Hematopoietic multipotent progenitor cell treated with erythropoietin and hydrocortisone succinate and interleukin-3 and kit ligand, for 4 days (in vitro differentiated cells): Measurements from ENCODE around the gene WBP1.
A peak's percentile ranks its signal among the peaks of the same experiment; 100 is the strongest.
"Not testable (repeated sequence)": the region's sequence is repeated elsewhere in the genome, so short reads cannot be mapped to it uniquely, and the experiment has no call there.

ENCODE experiments used
- DNase-seq: peaks from one replicate; pipeline ENCODE4 v3.0.0-alpha.2; 2015

The WBP1 gene

DNA sequence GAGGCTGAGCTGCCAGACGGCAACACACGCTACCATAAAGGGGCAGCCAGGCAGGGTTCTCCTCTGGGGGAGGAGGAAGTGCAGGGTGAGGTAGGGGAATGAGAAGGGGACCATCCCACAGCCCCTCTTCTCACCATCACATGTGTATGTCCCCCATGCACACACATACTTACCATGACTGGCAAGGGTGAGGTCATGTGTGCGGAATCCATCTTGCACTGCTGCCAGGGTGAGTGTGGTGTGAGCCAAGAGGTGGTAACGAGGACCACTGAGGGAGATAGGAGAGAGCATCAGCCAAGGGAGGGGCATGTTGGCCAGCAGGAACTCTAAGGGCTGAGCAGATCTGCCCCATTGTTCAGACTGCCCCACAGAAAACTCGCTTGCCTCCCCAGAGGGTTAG is 29.6 kb upstream of the WBP1 start:
- no peak for DNase-seq

DNA sequence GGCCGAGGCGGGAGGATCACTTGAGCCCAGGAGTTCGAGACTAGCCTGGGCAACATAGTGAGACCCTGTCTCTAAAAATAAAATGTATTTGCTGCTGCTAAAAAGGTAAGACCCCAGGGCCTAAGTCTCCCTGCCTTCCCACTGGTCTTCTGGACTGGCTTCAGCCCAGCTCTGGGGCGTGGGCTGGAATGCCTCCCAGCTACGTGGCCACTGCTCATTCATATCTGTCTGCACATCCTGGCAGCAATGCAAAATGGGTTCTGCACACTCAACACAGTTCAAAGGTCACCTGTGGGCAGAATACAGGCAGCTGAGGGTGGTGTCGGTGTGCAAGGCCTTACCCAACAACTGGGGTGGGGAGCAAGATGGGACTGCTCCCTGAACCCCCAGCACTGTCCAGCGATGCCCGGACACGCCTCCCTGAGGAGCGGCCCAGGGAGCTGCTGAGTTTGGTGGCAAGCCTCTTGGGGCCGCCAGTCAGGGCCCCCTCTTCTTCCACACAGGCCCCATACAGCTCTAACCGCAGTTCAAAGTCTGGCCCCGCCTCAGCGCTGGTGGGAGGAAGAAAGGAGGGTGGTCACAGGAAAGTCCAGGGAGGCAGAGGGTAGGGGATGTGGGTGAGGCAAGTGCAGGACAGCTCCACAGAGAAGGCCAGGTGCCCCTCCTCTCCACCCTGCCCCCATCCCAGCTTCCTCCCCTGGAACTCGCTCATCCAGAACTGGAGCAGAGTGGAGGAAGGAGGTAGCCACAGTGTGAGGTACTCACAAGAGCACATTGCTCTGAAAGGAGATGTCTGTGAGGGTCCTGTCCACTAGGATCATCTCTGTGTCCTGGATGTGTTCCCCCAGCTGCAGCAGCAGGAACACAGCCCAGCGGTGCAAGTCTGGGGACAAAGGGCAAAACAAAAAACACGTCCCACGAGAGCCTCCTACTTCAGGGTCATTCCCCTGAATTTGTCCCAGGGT is 28.5 kb upstream of the WBP1 start:
- DNase-seq = no peak

GRCh38 chr2:74430502-74430901 is 27.7 kb upstream of the WBP1 start:
- DNase-seq = no peak

GRCh38 chr2:74436111-74436805 is 22.0 kb upstream of the WBP1 start:
- DNase-seq = no peak

DNA sequence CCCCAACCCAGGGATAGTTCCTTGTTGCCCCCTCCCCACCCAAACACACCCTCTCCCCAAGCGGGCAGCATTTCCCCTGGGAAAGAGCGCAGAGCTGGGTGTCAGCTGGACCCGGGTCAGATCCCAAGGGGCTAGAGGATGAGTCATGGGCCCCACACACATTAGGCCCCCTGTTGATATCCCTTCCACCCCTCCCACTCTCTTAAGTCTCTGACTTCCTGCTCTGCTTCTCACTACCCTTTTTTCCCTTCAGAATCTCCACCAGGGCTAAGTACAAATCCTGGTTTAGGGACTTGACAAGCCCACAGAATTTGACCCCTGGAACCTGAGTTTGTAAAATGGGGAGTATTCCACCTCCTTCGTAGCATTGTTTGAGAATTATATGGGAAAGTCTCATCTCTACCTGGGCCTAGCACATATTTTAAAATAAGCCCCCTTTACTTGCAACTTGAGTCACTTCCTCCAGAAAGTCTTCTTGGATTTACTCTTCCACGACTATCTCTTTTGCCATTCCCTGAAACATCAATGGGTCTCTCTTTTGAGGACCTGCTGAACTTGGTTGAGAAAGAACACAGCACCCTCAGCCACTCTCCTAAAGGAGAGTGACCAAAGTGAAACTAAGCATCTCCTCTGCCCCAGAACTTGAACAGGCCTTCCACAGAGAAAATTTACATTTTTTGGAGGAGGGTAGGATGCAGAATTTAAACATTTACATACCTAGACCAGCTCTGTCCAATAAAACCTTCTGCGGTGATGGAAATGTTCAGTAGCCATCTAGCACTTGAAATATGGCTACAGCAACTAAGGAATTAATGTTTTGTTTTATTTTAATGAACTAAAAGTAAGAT is 21.2 kb upstream of the WBP1 start:
- DNase-seq = no peak

DNA sequence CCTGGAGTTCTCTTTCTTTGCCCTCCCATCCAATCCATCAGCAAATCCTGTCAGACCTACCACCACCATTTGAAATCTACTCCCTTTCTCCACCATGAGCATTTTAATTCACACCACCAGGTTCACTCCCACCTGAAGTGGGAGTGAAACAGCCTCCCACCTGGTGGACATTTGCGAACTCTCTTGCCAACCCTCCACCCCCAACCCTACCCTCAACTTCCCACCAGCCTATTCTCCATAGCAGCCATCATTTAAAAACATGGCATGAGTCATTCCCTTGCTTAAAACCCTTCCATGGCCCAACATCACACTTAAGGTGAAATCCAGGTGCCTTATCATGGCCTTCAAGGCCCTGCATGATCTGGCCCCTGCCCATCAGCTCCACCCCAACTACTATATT is 20.0 kb upstream of the WBP1 start:
- DNase-seq = no peak

GRCh38 chr2:74439373-74439772 is 18.9 kb upstream of the WBP1 start:
- DNase-seq = no peak

DNA sequence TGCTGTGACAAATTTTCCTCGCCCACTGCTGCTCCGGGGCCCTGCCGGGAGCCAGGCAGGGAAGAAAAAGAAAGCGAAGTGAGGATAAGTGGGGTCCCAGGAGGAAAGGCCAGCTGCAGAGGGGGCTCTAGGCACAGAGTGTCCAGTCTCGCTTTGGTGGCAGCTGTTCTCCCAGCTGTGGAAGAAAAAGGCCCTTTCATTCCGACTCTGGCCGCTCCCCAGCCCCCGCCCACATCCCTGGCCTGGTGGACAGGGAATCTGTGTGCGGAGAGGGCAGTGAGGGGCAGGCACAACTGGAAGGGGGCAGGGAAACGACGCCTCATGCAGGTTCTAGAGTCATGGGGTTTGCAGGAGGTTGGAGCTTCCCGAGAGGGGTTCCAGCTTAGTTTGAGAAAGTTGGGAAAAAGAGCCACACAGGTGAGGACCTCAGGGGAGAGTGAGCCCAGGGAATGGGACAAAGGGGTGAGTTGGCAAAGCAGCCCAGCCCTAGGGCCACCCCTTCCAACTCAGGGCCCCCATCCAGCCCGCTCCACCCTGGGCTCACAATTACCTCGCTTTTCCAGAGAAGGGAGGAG is 18.3 kb upstream of the WBP1 start:
- no peak for DNase-seq

DNA sequence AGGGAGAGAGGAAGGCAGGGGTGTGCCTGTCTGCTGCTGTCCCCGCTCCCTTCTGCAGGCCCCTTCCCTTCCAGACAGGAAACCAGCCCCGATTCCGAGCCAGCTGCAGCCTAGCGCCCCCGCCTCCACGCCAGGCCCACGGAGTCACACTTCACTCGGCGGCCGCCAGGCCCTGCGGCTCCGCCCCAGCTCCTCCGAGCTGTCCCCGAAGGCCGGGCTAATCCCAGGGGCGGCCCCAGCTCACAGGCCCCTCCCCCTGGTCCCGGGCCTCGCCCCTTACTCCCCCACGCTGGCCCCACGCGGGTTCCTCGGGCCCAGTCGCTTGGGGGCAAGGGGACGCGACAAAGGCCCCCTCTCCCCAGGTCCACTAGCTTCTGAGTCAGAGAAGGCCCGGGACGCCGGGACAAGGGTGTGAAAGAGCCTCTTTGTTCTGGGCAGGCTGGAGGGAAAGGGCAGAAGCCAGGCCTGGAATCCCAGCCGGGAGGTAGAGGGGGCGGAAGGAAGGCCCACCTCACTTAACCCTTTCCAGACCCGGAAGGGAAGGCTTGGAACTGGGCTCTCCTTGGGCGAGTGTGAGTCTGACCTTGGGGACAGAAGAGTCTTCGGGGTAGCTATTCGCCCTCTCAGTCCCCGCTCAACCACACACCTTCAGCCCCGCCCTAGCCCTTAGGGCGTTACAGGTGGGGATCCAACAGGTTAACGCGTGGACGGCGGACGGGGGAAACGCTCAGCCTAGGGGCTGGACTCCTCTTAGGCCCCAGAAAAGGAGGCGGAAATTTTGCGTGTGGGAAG is 17.7 kb upstream of the WBP1 start:
- peak; percentile 84 for DNase-seq

GRCh38 chr2:74441170-74441689 is 17.0 kb upstream of the WBP1 start:
- peak; percentile 28 for DNase-seq

GRCh38 chr2:74441690-74442482 is 16.4 kb upstream of the WBP1 start, which contains the start of gene RTKN:
Gene RTKN, minus strand, starts transcription at chr2:74441937. Its CDS starts 121 bp downstream, at chr2:74441816.
- DNase-seq = no peak

GRCh38 chr2:74442483-74443297 is 15.5 kb upstream of the WBP1 start:
- not testable (repeated sequence) for DNase-seq

- no peak for DNase-seq
Measured at GRCh38 chr2:74444498-74445318, 13.5 kb upstream of the WBP1 start.

DNA sequence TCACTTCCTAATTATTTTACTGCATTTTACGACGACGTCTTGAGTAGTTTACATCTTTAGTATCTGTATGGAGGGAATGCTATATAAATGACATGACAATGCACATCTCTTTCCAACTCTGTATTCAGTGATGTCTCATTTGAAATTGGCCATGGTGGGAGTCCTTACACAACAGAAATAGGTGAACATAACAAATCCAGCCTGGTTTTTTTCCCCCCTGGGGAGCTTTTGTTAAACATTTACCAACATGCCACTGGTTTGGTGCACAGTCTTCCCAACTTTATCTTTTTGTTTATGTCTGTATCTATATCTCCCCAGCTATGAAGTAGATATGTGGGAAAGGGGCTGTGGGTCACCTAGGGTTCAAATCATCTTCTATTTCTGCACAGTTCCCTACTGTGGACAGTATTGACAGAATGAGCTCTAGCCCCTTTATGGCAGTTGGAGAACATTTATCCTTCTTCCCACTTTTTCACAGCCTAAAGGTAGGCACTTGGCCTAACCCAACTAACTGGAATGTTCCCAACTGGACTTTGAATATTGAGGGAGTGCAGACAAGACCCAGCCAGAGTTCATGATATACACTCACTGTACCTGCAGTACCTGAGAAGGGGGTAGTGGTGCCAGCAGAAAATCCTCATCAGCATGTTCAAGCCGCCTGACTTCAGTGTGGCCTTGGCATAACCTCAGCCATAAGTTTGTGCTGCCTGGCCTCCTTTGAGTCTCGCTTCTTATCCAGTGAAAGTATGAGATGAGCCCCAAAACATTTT is 10.8 kb upstream of the WBP1 start:
- DNase-seq = no peak

GRCh38 chr2:74448771-74449170 is 9.5 kb upstream of the WBP1 start:
- no peak for DNase-seq

GRCh38 chr2:74450570-74451190 is 7.6 kb upstream of the WBP1 start:
- no peak for DNase-seq

- DNase-seq = peak; percentile 98
Measured at GRCh38 chr2:74454654-74455511, 3.4 kb upstream of the WBP1 start, which contains the start of gene INO80B. Gene INO80B, plus strand, starts transcription at chr2:74455087. Its CDS starts 30 bp downstream, at chr2:74455117.
